ENCODE results near the gene ATAD2B. TPM values are rescaled to one million over a fixed set of nuclear protein-coding genes. Genes with fewer than 3 reads are reported as not detected.

Gene ATAD2B
- total and polyA plus RNA-seq, 2 of the 4 experiments (the other 2 are of a cell fraction), result 1.5 to 5.0 TPM

DNA sequence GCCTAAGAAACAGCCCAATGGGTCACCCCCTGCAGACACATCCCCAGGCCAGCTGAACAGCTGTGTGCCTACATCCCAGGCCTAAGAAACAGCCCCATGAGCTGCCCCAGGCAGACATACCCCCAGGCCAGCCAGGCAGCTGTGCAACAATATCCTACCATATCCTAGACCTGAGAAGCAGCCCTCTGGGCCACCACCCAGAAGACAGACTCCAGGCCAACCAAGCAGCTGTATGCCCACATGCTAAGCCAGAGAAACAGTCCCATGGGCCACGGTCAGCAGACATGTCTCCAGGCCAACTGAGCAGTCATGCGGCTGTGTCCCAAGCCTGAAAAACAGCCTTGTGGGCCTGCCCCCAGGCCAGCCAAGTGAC lies 205.5 kb downstream of the ATAD2B start:
- Histone ChIP-seq H3K18ac (ENCODE audit: low read depth, low read length) (no peak overlapping the region), H4K8ac (ENCODE audit: low read depth in 2 of 2, low read length in 2 of 2) (no peak overlapping the region), H3K14ac (replicated peaks; ENCODE audit: low read depth, low read length) (no peak overlapping the region), H2BK5ac (ENCODE audit: low read depth, low read length, poor library complexity, severe bottlenecking) (no peak overlapping the region), H3K56ac (ENCODE audit: extremely low read depth, insufficient read depth, low read length) (no peak overlapping the region), H2AK5ac (ENCODE audit: low read depth, low read length) (no peak overlapping the region), H3K9me3 (ENCODE audit: control insufficient read depth, insufficient read depth, low read length) (peaks cover 3% of the 10 kb centered on the region), H2BK20ac (ENCODE audit: low read depth, low read length) (no peak overlapping the region), H2BK15ac (ENCODE audit: low read depth, low read length) (no peak overlapping the region), H3K79me1 (ENCODE audit: low read depth in 1 of 2, low read length in 2 of 2) (0 out of 4 replicates have a peak, but pooled peaks cover 0 to 7% of the 10 kb centered on the region in 2 experiments), H3K36me3 (ENCODE audit: control insufficient read depth, insufficient read depth, low read length) (no peaks in the 10 kb centered on the region), H3K4me2 (ENCODE audit: low read depth, low read length) (no peak overlapping the region), H4K20me1 (ENCODE audit: insufficient read depth, low read length) (no peaks in the 10 kb centered on the region), H2BK120ac (ENCODE audit: low read depth, low read length) (no peak overlapping the region), H3K27me3 (ENCODE audit: control insufficient read depth, insufficient read depth, low read length) (no peaks in the 10 kb centered on the region), H3K9ac (ENCODE audit: low read depth, low read length) (no peak overlapping the region), H4K5ac (ENCODE audit: low read depth, low read length) (no peak overlapping the region), H3K23ac (ENCODE audit: low read depth, low read length) (no peak overlapping the region), H4K91ac (ENCODE audit: insufficient read depth, low read depth, low read length) (no peak overlapping the region), H3K4me1 (ENCODE audit: control insufficient read depth, insufficient read depth, low read length) (no peaks in the 10 kb centered on the region), H2AK9ac (replicated peaks; ENCODE audit: low read depth, low read length, poor library complexity) (no peak overlapping the region), H2AFZ (replicated peaks; ENCODE audit: low read length, poor library complexity) (no peak overlapping the region), H3K4ac (ENCODE audit: low read depth, low read length) (no peak overlapping the region), H3K27ac (ENCODE audit: insufficient read depth, low read length) (no peak overlapping the region), H3K4me3 (ENCODE audit: insufficient read depth, low read depth, low read length) (no peak overlapping the region), H3K9me1 (ENCODE audit: insufficient read depth, low read length) (no peaks in the 10 kb centered on the region)
- intact Hi-C loops (cut with micrococcal nuclease), result no loop called here
- DNase-seq (no peak), ATAC-seq (ENCODE audit: low read depth) (no peak)
- 100% methylated on average over 1 of the region's 2 CpGs; no CpG with 5 or more reads in 1 of the 2 experiments for WGBS, 2 experiments (ENCODE audit: extremely low coverage in 2 of 2, insufficient read length in 1 of 2)
- TF ChIP-seq CHD1 (IDR thresholded peaks at IDR 0.05; ENCODE audit: low read depth, low read length) (no peak), CTCF (conservative IDR thresholded peaks at IDR 0.05; ENCODE audit: low read depth, low read length) (no peak), MAFK (IDR thresholded peaks at IDR 0.05; ENCODE audit: low read depth, low read length) (no peak), RCOR1 (IDR thresholded peaks at IDR 0.05; ENCODE audit: insufficient replicate concordance, low read length) (no peak), SMC3 (IDR thresholded peaks at IDR 0.05; ENCODE audit: low read depth, low read length) (no peak), POLR2A (IDR thresholded peaks at IDR 0.05; ENCODE audit: low read depth, low read length) (no peak), MXI1 (IDR thresholded peaks at IDR 0.05; ENCODE audit: borderline replicate concordance, low read depth, low read length) (no peak), MAZ (IDR thresholded peaks at IDR 0.05; ENCODE audit: borderline replicate concordance, low read depth, low read length) (no peak), FOS (IDR thresholded peaks at IDR 0.05; ENCODE audit: low read depth, low read length) (no peak), CEBPB (IDR thresholded peaks at IDR 0.05; ENCODE audit: low read depth, low read length) (no peak), BHLHE40 (IDR thresholded peaks at IDR 0.05; ENCODE audit: low read depth, low read length) (no peak), RAD21 (IDR thresholded peaks at IDR 0.05; ENCODE audit: low read length) (no peak), NFE2L2 (IDR thresholded peaks at IDR 0.05; ENCODE audit: low read depth, low read length) (no peak), RFX5 (IDR thresholded peaks at IDR 0.05; ENCODE audit: low read depth, low read length) (no peak)
- TF ChIP-seq, protein P1, sequence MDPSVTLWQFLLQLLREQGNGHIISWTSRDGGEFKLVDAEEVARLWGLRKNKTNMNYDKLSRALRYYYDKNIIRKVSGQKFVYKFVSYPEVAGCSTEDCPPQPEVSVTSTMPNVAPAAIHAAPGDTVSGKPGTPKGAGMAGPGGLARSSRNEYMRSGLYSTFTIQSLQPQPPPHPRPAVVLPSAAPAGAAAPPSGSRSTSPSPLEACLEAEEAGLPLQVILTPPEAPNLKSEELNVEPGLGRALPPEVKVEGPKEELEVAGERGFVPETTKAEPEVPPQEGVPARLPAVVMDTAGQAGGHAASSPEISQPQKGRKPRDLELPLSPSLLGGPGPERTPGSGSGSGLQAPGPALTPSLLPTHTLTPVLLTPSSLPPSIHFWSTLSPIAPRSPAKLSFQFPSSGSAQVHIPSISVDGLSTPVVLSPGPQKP (IDR thresholded peaks at IDR 0.05; ENCODE audit: borderline replicate concordance, low read depth, low read length), result no peak
- TF ChIP-seq, protein P2, sequence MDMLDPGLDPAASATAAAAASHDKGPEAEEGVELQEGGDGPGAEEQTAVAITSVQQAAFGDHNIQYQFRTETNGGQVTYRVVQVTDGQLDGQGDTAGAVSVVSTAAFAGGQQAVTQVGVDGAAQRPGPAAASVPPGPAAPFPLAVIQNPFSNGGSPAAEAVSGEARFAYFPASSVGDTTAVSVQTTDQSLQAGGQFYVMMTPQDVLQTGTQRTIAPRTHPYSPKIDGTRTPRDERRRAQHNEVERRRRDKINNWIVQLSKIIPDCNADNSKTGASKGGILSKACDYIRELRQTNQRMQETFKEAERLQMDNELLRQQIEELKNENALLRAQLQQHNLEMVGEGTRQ (IDR thresholded peaks at IDR 0.05; ENCODE audit: low read depth, low read length), result no peak
- in situ Hi-C loops (cut with MboI; ENCODE audit: low sequenced_read_pairs), result no loop called here
- BruUV-seq (replicated peaks), result no TSS peak
- dilution Hi-C loops (cut with HindIII; ENCODE audit: low sequenced_read_pairs, unreplicated experiment), result no loop called here
- ChIA-PET CTCF (no interaction called here), POLR2A (ENCODE audit: unreplicated experiment) (no interaction called here)
